Activated T-cell treated with anti-CD3 and anti-CD28 coated beads, Interleukin-2, amount 50 U/mL, for 24 hours (primary cell): ENCODE measurements around the gene BMS1.

Experiments
- DNase-seq: peaks from one replicate; pipeline ENCODE4 v3.0.0-alpha.2; 2020
- H3K27ac Mint-ChIP-seq: 2 replicates; pipeline ENCODE4 v1.8.0; 2020; ENCODE audit warnings: mild to moderate bottlenecking, mixed read lengths
- H3K27me3 Mint-ChIP-seq: 2 replicates; pipeline ENCODE4 v1.8.0; 2020; ENCODE audit warnings: mixed read lengths
- H3K36me3 Mint-ChIP-seq: 2 replicates; pipeline ENCODE4 v1.8.0; 2020; ENCODE audit warnings: low read depth, mixed read lengths
- H3K4me1 Mint-ChIP-seq: 2 replicates; pipeline ENCODE4 v1.8.0; 2020; ENCODE audit warnings: low read depth, mixed read lengths
- H3K4me3 Mint-ChIP-seq: 2 replicates; pipeline ENCODE4 v1.8.0; 2020; ENCODE audit warnings: mild to moderate bottlenecking, moderate library complexity, mixed read lengths
- H3K9me3 Mint-ChIP-seq: 2 replicates; pipeline ENCODE4 v1.8.0; 2020; ENCODE audit warnings: mixed read lengths

The BMS1 gene

DNA sequence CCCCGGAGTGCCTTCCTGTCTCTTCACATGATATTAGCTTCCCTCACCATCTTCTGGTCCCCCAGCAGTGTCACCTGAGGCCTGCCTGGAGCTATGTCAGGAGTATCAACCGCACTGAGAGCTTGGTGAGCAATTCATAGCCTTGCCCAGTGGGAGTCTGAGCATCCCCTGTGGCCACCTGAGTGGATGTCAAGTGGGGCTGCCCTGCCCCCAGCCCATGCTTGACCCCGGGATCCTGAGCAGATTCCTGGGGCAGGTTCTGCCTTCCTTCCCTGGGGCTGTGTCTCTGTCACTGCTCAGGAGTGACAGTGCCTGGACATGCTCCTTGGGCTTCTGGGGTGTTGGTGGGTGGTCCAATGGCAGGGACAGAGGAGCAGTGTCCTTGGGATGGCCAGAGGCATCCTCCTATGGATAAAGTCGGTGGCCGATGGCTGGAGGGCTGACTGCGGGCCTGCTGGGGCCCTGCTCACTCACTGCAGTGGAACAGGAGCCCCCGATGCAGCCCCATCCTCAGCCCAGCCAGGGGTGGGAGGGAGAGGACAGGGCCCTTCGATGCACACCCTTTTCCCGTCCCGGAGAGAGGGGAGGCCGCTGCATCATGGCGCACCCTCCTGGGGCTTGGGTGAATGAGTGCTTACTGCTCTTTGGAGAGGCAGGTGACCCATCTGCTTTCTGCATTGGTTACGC, 95.7 kb downstream of the BMS1 start:
- no peaks in the 10 kb centered on the region for H3K36me3 Mint-ChIP-seq
- peaks cover 16% of the 10 kb centered on the region for H3K9me3 Mint-ChIP-seq
- H3K27ac Mint-ChIP-seq: no peak overlapping the region
- H3K4me1 Mint-ChIP-seq: no peaks in the 10 kb centered on the region
- H3K4me3 Mint-ChIP-seq: no peak overlapping the region
- H3K27me3 Mint-ChIP-seq: peaks cover 8% of the 10 kb centered on the region
- no peak for DNase-seq

DNA sequence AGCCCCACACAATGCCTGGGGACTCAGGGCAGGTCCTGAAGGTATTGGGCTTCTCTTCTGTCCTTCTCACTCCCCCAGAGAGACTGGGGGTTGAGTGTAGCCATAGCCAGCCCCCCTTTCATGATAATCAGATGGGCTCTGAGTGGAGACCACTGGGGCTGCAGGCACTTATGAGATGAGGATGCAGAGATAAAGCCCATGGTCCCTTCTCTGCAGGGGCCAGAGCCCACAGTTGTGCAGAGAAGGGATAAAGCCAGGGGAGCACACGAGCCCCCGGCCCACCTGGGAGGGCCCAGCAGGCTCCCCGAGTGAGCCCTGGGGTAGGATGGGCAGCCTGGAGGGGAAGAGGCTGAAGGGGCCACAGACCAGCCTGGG, 96.2 kb downstream of the BMS1 start:
- peaks cover 8% of the 10 kb centered on the region for H3K27me3 Mint-ChIP-seq
- H3K27ac Mint-ChIP-seq: no peak overlapping the region
- H3K9me3 Mint-ChIP-seq: peaks cover 16% of the 10 kb centered on the region
- no peaks in the 10 kb centered on the region for H3K36me3 Mint-ChIP-seq
- H3K4me3 Mint-ChIP-seq: no peak overlapping the region
- H3K4me1 Mint-ChIP-seq: no peaks in the 10 kb centered on the region
- DNase-seq: no peak

DNA sequence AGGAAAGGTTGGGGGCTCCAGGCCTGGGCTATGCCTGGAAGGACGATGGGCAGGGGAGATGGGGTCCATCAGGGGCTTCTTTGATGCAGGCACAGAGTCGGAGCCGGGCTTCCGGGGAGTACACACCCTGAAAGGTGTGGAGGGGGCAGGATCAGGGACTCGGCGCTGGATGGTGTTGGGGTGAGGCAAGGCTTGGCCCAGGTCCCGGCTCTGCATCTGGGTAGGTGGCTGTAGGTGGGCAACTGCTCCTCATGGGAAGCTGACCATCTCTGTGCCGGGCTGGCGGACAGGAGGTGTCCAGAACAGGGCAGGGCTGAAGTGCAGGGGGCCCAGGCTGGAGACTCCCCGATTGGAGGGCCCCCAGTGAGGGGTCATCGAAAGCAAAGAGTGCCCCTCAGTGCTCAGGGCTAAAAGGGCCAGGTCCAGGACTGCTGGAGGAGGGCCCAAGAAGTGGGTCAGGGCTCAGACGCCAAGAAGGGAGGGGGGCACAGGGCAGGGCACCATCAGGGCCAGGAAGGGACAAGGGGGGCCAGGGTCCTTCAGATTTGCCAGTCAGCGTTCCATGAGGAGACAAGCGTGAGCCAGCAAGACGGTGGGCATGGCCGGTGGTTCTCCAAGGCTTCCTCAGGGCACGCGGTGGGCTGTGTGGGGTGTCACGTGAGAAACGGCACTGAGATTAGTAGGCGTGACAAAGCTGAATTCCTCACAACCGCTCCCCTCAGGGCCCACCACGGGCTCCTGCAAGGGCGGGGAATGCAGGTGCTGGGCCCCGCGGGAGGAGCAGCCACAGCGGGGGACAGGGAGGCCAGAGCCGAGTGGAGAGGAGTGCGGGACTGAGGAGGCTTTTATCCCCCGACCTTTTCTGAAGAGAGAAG, 97.0 kb downstream of the BMS1 start:
- no peaks in the 10 kb centered on the region for H3K4me1 Mint-ChIP-seq
- no peak for DNase-seq
- H3K27me3 Mint-ChIP-seq: peaks cover 8% of the 10 kb centered on the region
- H3K9me3 Mint-ChIP-seq: peaks cover 16% of the 10 kb centered on the region
- H3K4me3 Mint-ChIP-seq: no peak overlapping the region
- no peaks in the 10 kb centered on the region for H3K36me3 Mint-ChIP-seq
- H3K27ac Mint-ChIP-seq: no peak overlapping the region

DNA sequence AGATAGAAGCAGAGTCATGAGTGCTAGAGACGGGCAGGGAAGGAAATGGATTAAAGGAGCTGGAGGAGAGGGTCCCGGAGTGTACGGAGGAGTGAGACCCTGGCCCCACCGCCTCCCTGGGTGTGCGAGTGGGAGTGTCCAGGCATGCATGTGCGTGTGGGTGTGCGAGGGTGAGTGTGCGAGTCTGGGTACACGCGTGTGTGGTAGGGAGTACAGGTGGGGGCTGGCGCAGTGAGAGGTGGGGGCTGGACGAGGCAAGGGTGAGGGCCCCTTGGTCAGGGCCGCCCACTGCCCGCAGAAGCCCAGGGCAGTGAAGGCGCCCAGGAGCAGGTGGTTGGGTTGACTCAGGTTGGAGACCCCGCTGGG, 97.6 kb downstream of the BMS1 start:
- Mint-ChIP-seq H3K4me3 (no peak overlapping the region), H3K36me3 (no peaks in the 10 kb centered on the region), H3K27me3 (peaks cover 8% of the 10 kb centered on the region), H3K27ac (no peak overlapping the region), H3K9me3 (peaks cover 16% of the 10 kb centered on the region), H3K4me1 (no peaks in the 10 kb centered on the region)
- DNase-seq: no peak

- Mint-ChIP-seq H3K27me3 (peaks cover 4% of the 10 kb centered on the region), H3K4me1 (no peaks in the 10 kb centered on the region), H3K36me3 (no peaks in the 10 kb centered on the region), H3K9me3 (peaks cover 16% of the 10 kb centered on the region), H3K4me3 (no peak overlapping the region), H3K27ac (no peak overlapping the region)
- DNase-seq: no peak
Observed at GRCh38 chr10:42882597-42882996, 100.0 kb downstream of the BMS1 start.
